HL-60 (cell line): Measurements from ENCODE around the gene SCO2.

Experiments
- DNase-seq, 2 experiments: peaks; one replicate each; pipeline ENCODE4 v3.0.0-alpha.2; 2010 to 2020; ENCODE audit warnings: low read depth in 1 of 2, low spot score in 1 of 2
- H3K27ac ChIP-seq: fragments of 250-450 bp; sonication (Bioruptor Pico); replicated peaks from 2 replicates; pipeline ENCODE4 v1.5.1; 2020; ENCODE audit warnings: mild to moderate bottlenecking, moderate library complexity
- H3K27me3 ChIP-seq: fragments of 250-450 bp; sonication (Bioruptor Pico); 2 replicates; pipeline ENCODE4 v1.5.1; 2021; ENCODE audit warnings: mild to moderate bottlenecking, moderate library complexity; ENCODE audit not compliant: insufficient read depth, poor library complexity, severe bottlenecking
- H3K4me3 ChIP-seq: replicated peaks from 2 replicates; pipeline ENCODE4 v1.5.1; 2011; ENCODE audit warnings: mild to moderate bottlenecking, control low read depth, low read length; ENCODE audit not compliant: insufficient read depth
- GABPA ChIP-seq: IDR thresholded peaks from 2 replicates; pipeline ENCODE4 v1.6.1; 2012; ENCODE audit warnings: low read depth
- POLR2AphosphoS5 ChIP-seq: IDR thresholded peaks from 2 replicates; pipeline ENCODE4 v1.6.1; 2012; ENCODE audit warnings: low read depth
- SPI1 ChIP-seq: IDR thresholded peaks from 2 replicates; pipeline ENCODE4 v1.6.1; 2012; ENCODE audit warnings: low read depth, mild to moderate bottlenecking, borderline replicate concordance
- TF ChIP-seq, protein P1 (sequence below): IDR thresholded peaks from one replicate; pipeline ENCODE4 v1.5.1; 2011; ENCODE audit warnings: low read length, control low read depth, inconsistent platforms; ENCODE audit not compliant: insufficient read depth
- TF ChIP-seq, protein P2 (sequence below): IDR thresholded peaks from 2 replicates; pipeline ENCODE4 v1.6.1; 2012; ENCODE audit warnings: low read depth; ENCODE audit not compliant: insufficient replicate concordance

SCO2 gene

DNA sequence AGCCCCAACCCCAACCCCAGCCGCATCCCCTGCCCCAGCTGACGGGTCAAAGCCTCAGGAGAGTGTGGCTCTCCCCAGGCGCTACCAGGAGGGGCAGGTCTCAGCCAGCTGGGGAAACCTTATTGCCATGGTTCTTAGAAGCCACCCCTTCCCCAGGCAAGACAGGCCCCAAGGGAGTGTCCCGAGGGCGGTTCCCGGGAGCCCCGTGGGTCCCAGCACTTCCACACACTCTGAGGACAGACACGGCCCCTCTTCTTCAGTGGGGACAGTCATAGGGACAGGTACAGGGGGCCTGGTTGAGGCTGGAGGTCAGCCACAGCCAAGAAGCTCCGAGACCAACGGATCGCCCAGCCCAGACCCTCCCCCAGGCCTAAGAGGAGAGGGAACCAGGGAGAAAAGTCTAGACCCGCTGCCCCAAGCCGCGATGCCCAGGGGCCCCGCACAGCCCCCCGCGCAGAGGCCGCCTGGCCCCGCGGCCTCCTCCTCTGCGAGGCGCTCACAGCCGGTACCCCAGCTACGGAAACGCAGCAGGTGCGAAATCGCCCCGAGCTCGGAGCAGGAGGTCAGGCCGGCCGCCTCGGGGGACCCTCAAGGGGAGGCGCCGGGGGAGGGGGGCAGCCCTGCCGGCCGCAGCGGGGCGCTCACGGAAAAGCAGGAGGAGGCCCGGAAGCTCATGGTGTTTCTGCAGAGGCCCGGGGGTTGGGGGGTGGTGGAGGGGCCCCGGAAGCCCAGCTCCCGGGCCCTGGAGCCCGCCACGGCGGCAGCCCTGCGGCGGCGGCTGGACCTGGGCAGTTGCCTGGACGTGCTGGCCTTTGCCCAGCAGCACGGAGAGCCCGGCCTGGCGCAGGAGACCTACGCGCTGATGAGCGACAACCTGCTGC lies 22.9 kb upstream of the SCO2 start:
- Histone ChIP-seq H3K27me3 (no peaks in the 10 kb centered on the region), H3K27ac (no peak overlapping the region), H3K4me3 (no peak overlapping the region)
- DNase-seq, result no peak
- TF ChIP-seq POLR2AphosphoS5, result no peak
- TF ChIP-seq, protein P1, sequence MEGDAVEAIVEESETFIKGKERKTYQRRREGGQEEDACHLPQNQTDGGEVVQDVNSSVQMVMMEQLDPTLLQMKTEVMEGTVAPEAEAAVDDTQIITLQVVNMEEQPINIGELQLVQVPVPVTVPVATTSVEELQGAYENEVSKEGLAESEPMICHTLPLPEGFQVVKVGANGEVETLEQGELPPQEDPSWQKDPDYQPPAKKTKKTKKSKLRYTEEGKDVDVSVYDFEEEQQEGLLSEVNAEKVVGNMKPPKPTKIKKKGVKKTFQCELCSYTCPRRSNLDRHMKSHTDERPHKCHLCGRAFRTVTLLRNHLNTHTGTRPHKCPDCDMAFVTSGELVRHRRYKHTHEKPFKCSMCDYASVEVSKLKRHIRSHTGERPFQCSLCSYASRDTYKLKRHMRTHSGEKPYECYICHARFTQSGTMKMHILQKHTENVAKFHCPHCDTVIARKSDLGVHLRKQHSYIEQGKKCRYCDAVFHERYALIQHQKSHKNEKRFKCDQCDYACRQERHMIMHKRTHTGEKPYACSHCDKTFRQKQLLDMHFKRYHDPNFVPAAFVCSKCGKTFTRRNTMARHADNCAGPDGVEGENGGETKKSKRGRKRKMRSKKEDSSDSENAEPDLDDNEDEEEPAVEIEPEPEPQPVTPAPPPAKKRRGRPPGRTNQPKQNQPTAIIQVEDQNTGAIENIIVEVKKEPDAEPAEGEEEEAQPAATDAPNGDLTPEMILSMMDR, result no peak
- TF ChIP-seq SPI1, result no peak
- TF ChIP-seq, protein P2, sequence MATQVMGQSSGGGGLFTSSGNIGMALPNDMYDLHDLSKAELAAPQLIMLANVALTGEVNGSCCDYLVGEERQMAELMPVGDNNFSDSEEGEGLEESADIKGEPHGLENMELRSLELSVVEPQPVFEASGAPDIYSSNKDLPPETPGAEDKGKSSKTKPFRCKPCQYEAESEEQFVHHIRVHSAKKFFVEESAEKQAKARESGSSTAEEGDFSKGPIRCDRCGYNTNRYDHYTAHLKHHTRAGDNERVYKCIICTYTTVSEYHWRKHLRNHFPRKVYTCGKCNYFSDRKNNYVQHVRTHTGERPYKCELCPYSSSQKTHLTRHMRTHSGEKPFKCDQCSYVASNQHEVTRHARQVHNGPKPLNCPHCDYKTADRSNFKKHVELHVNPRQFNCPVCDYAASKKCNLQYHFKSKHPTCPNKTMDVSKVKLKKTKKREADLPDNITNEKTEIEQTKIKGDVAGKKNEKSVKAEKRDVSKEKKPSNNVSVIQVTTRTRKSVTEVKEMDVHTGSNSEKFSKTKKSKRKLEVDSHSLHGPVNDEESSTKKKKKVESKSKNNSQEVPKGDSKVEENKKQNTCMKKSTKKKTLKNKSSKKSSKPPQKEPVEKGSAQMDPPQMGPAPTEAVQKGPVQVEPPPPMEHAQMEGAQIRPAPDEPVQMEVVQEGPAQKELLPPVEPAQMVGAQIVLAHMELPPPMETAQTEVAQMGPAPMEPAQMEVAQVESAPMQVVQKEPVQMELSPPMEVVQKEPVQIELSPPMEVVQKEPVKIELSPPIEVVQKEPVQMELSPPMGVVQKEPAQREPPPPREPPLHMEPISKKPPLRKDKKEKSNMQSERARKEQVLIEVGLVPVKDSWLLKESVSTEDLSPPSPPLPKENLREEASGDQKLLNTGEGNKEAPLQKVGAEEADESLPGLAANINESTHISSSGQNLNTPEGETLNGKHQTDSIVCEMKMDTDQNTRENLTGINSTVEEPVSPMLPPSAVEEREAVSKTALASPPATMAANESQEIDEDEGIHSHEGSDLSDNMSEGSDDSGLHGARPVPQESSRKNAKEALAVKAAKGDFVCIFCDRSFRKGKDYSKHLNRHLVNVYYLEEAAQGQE, result no peak
- TF ChIP-seq GABPA, result no peak

DNA sequence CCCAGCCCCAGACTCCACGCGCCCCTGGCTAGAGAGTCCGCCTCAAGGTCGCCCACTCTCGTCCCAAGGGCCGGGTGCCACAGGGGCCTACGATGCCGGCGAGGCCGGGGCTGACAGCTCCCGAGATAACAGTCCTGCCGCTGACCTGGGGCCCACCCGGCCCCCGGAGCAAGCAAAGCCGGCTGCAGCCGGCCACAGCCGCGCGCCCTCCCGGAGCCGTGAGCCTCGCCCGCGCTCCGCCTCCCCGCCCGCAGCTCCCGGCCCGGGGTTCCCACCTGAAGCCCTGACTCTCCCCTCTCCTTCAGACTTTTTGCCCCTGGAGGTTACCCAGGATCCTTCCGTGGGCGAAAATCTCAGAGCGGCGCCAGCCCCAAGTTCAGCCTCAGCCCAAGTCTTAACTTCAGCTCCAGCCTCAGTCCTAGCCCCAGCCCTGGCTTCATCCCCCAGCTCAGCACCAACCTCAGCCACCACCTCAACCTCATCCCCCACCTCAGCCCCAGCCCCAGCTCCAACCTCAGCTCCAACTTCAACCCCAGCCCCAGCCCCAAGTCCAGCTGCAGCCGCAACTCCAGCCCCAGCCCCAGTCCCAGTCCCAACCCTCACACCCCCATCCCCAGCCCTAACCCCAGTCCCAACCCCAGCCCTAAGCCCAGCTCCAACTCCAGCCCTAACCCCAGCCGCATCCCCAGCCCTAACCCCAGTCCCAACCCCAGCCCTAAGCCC lies 22.0 kb upstream of the SCO2 start:
- H3K27me3 ChIP-seq, result no peaks in the 10 kb centered on the region
- no peak overlapping the region for H3K27ac ChIP-seq
- TF ChIP-seq, protein P2, result no peak
- TF ChIP-seq, protein P1, result no peak
- TF ChIP-seq POLR2AphosphoS5, result no peak
- no peak for TF ChIP-seq SPI1
- no peak for TF ChIP-seq GABPA
- H3K4me3 ChIP-seq, result no peak overlapping the region
- DNase-seq, result no peak

DNA sequence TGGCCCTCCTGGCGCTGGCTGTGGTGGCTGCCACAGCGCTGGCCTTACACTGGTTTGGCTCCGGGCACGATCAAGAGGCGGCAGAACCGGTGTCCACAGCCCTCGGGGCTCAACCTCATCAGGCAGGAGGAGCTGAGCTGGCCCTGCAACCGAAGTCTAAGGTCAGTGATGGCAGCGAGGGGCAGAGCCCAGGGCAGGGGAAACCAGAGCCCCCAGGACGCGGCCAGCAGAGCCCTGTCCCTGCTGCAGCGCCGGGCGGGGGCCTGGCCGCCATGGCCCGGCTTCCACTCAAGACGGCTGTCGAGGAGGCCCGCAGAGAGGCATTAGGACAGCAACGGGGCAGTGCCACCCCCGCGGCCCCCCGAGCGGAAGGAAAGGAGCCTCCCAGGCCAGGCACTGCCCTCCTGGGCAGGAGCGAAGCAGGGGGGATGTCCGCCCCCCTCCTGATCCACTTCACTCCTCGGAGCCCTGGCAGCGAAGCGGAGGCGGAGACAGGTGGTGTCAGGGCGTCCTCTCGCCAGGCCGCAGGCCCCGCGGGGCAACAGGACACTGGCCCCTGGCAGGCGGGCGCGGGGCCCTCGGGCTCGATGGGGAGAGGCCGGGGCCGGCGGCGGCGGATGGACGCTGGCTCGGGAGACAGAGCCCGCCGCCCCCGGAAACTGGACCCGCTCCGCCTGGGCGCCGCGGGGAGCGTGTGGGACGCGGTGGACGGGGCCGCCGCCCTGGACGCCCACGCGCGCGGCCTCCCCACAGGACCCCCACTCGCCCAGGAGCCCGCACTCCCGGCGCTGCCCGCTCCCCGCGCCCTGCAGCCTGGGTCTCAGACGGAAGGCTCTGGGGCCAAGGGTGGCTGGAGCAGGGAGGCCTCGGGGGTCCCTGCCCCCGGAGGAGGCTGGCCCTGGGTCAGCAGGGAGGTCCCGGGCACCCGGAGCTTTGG lies 21.2 kb upstream of the SCO2 start:
- no peaks in the 10 kb centered on the region for H3K27me3 ChIP-seq
- no peak overlapping the region for H3K4me3 ChIP-seq
- no peak overlapping the region for H3K27ac ChIP-seq
- no peak for DNase-seq
- TF ChIP-seq, protein P2, result no peak
- no peak for TF ChIP-seq GABPA
- TF ChIP-seq SPI1, result no peak
- TF ChIP-seq POLR2AphosphoS5, result no peak
- TF ChIP-seq, protein P1, result no peak
